VCaP (cell line): ENCODE measurements around the gene ACTG2.

Source experiments
- H3K27ac ChIP-seq: fragments of 450-650 bp; 2 replicates; pipeline ENCODE4 v1.5.1; 2017
- TF ChIP-seq, protein P1 (sequence below): fragments of 450-650 bp; conservative IDR thresholded peaks from 2 replicates; pipeline ENCODE4 v1.5.1; 2017; ENCODE audit warnings: mild to moderate bottlenecking, moderate library complexity

ACTG2 gene

DNA sequence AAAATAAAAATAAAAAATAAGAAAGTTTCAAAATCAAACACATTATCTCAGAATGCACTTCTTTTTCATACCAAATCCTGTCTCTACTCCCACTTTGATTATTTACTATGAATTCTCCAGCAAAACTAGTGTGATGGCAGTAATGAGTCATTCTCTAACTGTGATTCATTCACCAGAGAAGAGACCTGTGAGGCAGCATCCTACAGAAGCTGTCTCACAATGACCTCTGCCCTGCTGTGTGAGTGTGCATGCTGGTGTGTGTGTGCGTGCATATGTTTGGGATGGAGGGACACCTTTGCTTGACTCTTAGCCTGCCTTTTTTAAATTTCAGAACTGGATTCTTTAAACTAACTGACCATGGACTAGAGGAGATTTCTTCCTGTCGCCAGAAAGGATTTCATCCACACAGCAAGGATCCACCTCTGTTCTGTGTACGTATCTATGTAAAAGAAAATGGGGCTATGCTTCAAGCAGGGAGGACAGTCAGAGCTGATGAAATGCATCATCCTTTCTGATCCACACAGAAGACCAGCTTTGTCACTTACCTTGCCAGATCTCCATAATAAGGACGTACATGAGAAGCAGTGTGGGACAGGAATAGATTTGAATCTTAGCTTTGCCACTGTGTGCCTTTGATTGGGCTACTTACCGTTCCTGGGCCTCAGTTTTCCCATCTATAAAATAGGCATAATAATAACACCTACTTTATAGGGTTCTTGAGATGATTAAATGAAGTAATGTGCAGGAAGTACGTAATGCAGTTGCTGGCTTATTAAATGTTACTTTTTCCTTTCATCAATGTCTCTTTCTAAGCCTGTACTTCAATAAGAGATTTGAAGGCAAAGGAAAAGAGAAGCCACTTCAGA is 32.9 kb upstream of the ACTG2 start:
- H3K27ac ChIP-seq: no peak overlapping the region
- TF ChIP-seq, protein P1, sequence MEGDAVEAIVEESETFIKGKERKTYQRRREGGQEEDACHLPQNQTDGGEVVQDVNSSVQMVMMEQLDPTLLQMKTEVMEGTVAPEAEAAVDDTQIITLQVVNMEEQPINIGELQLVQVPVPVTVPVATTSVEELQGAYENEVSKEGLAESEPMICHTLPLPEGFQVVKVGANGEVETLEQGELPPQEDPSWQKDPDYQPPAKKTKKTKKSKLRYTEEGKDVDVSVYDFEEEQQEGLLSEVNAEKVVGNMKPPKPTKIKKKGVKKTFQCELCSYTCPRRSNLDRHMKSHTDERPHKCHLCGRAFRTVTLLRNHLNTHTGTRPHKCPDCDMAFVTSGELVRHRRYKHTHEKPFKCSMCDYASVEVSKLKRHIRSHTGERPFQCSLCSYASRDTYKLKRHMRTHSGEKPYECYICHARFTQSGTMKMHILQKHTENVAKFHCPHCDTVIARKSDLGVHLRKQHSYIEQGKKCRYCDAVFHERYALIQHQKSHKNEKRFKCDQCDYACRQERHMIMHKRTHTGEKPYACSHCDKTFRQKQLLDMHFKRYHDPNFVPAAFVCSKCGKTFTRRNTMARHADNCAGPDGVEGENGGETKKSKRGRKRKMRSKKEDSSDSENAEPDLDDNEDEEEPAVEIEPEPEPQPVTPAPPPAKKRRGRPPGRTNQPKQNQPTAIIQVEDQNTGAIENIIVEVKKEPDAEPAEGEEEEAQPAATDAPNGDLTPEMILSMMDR: no peak

GRCh38 chr2:73862987-73863386 is 29.8 kb upstream of the ACTG2 start:
- TF ChIP-seq, protein P1: no peak
- no peak overlapping the region for H3K27ac ChIP-seq

DNA sequence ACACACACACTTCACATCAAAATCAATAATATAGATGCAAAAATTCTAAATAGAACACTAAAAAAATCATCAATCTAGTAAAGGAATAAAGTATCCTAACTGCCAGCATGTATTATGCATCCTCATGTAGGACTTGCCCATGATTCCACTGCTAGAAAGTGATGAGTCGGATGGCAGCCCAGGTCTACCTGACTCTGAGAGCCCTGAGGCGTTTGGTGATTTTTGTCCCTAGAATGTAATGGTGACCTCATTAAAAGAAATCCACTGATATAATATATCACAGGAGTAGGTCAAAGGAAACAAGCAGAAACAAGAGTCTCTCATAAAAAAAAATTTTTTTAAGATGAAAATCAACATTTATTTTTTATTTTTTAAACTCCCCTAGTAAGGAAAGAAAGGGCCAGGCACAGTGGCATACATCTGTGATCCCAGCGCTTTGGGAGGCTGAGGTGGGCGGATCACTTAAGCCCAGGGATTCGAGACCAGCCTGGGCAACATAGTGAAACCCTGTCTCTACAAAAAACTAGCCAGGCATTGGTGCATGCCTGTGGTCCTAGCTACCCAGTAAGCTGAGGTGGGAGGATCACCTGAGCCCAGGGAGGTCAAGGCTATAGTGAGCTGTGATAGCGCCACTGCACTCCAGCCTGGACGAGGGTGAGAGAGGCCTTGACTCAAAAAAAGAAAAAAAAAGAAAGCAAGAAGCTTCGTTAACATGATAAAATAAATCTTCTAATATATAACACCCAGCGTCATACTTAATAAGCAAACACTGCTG is 24.4 kb upstream of the ACTG2 start:
- no peak overlapping the region for H3K27ac ChIP-seq
- TF ChIP-seq, protein P1: no peak

- no peak overlapping the region for H3K27ac ChIP-seq
These were observed 22.7 kb upstream of the ACTG2 start for GRCh38 chr2:73870084-73870483.

GRCh38 chr2:73877071-73877802 is 15.6 kb upstream of the ACTG2 start:
- peak overlapping the region; percentile 72 for H3K27ac ChIP-seq
- TF ChIP-seq, protein P1: no peak

More at GRCh38 chr2:73870084-73870483, 22.7 kb upstream of the ACTG2 start:
- TF ChIP-seq, protein P1: no peak

GRCh38 chr2:73877984-73878383 is 14.8 kb upstream of the ACTG2 start:
- H3K27ac ChIP-seq: peak overlapping the region; percentile 72

DNA sequence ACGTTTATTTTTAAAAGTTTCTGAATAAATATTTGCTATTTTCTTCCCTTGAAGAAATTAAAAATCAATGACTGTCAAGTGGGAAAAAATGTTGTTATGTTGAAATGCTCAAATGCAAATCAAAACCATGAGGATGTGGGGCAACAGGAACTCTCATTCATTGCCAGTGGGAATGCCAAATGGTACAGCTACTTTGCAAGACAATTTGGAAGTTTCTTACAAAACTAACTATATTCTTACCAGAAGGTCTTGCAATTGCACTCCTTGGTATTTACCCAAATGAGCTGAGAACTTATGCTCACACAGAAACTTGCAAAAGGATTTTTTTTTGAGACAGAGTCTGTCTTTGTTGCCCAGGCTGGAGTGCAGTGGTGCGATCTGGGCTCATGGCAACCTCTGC is 7.4 kb upstream of the ACTG2 start:
- TF ChIP-seq, protein P1: no peak
- H3K27ac ChIP-seq: no peak overlapping the region
